NCI-H345 treated with DMSO at 0.1 percent for 48 hours (cell line): Measurements from ENCODE around the gene MYOF.
"Not testable (repeated sequence)": the region's sequence is repeated elsewhere in the genome, so short reads cannot be mapped to it uniquely, and the experiment has no call there.

Experiments used
- DNase-seq: peaks from one replicate; lab custom pipeline; 2025; ENCODE audit not compliant: unreplicated experiment; lab: John Stamatoyannopoulos, UW

MYOF gene

DNA sequence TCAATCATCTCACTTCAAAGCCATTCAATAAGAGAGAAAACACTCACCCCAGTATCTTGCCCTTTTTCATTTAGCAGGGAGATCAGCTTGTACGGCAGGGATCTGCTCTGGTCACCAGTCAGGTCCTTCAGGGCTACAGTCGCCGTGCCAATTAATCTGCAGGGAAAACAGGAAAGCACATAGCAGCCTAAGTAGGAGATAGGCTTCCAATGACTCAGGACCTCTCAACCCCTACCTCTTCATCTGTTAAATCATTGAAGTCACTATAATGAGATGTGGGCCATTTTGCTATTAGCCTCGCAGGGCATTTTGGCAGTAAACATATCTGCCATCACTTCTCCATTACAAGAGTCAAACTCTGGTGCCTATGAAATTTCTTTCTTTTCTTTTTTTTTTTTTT, 50.8 kb downstream of the MYOF start:
- no peak for DNase-seq

DNA sequence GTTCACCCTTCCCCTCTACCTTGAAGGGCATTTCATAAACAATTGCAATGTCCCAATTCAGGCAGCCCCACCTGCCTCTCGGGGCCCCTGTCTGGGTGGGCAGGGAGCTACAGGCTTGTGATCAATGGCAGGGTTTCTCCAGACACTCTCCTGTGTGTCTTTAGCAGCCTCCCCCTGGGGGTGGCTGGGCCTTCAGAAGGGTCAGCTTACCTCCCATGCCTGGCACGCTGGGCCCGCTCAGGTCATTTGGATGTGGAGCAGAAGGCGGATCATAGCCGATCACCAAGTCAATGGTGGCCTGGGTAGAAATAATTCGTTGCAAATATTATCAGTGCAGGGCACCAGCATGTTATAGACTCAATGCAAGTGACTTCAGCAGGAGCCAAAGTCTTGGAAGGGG, 56.3 kb downstream of the MYOF start:
- no peak for DNase-seq

DNA sequence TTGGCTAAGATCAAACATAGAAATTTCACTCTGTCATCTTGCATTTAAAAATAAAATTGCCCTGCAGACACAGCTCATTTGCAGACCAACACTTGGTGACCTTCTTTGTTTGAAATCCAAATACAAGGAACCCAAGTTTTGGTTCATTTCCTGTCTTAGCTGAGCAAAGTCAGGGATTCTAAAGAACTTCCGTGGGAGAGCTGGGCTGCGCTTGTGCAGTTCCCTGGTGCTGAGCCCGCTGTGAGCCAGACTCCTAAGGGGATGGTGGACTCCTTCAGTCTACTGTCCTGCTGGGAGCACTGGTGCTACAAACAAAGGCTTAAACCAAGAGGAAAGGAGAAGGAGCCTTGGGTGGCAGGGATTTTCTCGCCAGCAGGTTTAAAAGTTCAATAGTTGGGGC, 60.0 kb downstream of the MYOF start:
- no peak for DNase-seq

DNA sequence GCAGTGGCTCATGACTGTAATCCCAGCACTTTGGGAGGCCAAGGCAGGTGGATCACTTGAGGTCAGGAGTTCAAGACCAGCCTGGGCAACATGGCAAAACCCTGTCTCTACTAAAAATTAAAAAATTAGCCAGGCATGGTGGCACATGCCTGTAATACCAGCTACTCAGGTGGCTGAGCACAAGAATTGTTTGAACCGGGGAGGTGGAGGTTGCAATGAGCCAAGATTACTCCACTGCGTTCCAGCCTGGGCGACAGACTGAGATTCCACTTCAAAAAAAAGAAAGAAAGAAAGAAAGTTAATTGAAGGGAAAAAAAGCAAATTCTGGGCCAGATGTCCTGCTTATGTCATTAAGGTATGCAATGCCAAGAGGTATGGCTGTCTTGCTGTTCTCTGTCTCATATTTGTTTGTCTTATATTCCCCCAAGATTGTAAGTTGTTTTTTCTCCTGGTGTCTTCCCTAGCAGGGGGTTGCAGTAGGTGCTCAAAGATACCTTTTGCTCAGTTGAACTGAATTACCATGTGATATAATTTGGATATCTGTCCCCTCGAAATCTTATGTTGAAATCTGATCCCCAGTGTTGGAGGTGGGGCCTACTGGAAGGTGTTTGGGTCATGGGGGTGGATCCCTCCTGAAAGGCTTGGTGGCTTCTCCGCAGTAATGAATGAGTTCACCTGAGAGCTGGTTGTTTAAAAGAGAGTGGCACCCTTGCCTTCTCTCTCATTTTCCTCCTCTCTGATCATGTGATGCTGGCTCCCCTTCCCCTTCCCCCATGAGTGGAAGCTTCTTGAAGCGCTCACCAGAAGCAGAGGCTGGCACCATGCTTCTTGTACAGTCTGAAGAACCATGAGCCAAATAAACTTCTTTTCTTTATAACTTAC, 60.9 kb downstream of the MYOF start:
- DNase-seq, result no peak

DNA sequence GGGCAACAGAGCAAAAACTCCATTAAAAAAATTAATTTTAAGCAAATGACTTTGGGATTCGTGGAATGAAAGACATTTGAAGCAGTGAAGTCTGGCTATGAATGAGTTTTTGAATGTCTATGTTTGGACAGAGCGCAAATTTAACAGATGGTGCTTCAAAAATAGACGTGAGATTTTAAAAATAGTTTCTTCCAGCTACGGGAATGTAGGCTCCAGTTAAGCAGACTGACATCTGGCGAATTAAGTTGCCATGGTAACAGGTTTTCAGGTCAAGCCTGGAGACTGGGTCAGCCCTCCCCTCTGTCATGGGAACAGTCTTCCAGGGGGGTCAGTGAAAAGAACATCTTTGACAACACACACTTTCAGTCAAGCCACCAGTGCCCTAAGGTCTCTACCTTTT, 62.0 kb downstream of the MYOF start:
- no peak for DNase-seq

DNA sequence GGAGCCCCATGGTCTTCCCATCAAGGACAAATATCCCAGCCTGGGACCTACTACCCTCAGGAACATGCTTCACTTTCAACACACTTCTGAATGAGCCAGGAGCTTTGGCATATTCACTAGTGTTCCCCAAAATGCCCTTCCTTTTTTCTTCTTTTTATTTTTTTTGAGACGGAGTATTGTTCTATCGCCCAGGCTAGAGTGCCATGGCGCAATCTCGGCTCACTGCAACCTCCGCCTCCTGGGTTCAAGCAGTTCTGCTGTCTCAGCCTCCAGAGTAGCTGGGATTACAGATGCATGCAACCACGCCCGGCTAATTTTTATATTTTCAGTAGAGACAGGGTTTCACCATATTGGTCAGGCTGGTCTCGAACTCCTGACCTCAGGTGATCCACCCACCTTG, 63.1 kb downstream of the MYOF start:
- DNase-seq, result not testable (repeated sequence)

DNA sequence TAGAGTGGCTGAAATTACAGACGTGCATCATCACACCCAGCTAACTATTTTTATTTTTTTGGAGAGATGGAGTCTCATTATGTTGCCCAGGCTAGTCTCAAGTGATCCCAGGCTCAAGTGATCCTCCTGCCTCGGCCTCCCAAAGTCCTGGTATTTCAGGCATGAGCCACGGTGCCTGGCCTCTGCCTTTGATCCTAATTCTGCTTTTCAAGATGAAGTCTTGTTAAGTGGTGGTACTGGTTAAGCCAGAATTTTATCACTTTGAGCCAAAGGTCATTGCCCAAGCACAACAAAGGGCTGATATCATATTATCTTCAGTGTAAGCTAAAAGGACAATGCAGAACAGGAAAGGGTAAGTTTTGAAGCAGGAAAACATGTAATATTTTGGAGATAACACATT, 64.2 kb downstream of the MYOF start:
- DNase-seq, result no peak

DNA sequence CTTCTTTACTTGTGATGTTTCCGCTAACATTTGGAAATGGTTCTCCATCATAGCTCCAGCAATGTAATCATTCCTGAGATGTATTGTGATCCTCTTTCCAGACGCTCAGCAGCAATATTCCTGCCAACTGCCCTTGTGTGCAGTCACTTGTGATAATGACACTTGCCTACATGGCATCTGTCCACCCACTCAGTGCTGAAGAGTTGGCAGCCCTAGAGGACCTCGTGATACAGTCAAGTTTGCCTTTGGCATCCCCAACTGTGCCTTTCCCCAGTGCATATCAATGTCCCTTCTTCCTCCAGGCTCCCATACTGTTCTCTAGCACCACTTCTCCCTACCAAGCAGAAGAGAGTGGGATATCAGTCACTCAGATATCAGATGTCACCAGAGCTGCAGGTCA, 64.9 kb downstream of the MYOF start:
- DNase-seq, result no peak

DNA sequence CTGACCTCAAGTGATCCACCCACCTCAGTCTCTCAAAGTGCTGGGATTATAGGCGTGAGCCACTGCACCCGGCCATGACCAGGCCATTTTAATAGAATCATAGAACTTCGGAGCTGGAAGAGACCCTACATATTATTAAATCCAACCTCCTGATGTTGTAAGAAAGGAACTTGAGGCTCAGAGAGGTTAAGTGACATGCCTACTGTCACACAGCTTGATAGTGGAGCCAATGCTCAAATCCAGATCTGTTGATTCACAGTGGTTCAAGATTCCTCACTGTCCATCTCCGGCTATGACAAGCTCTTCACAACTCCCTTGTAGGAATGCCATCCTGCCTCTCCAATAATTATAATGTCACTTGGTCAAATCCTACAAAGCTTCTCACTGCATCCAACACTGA, 65.3 kb downstream of the MYOF start:
- DNase-seq, result no peak

DNA sequence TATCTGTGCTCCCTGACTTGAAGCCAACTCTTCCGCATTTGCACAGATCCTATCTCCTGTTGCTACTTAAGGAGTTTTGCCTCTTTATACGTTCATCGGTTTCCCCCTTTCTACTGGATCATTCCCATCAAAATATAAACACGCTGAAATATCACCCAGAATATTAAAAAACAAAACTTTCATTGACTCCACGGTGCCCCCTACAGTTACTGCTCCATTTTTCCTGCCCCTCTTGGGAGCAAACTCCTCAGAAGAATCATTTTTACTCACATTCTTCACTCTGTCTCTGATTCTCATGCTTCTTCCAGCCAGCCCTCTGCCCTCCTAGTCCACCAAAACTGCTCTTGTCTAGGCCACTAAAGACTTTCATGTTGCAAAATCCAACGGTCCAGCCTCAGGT, 66.4 kb downstream of the MYOF start:
- DNase-seq, result no peak

DNA sequence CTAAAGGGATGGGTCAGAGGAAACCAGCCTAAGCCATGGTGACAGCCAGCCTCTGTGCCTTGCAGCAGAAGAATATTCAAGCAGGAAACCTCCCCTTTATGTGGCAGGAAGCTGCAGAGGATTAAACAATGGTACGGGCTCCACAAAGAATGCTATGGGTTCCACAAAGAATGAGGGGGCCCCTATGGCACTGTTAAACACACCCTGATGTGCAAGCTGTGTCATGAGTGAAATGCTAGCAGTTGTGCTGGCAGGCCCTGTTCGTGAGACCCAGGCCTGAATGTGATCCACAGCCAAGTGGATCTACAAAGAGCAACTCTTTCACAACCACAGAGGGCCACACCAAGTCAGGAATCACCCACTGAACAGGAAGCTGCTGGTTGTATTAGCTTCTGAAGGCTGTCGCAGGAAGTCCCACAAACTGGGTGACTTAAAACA, 68.9 kb downstream of the MYOF start:
- no peak for DNase-seq

DNA sequence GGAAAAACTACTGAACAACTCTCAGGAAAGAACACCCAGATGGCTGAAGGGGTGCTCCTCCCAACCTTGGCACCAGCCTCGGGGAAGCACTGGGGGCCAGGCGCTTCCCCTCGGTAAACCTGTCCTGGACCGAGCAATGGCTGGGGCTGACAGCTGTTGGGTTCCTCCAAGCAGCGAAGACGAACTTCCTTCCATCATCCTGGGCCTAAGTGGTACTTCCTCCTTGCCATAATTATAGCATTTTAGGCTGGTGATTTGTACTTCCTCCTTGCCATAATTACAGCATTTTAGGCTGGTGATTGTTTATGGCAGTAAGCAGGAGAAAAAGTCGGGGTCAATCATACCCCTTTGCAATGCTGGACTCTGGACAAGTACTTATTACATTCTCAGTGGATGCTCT, 69.3 kb downstream of the MYOF start:
- DNase-seq, result no peak

DNA sequence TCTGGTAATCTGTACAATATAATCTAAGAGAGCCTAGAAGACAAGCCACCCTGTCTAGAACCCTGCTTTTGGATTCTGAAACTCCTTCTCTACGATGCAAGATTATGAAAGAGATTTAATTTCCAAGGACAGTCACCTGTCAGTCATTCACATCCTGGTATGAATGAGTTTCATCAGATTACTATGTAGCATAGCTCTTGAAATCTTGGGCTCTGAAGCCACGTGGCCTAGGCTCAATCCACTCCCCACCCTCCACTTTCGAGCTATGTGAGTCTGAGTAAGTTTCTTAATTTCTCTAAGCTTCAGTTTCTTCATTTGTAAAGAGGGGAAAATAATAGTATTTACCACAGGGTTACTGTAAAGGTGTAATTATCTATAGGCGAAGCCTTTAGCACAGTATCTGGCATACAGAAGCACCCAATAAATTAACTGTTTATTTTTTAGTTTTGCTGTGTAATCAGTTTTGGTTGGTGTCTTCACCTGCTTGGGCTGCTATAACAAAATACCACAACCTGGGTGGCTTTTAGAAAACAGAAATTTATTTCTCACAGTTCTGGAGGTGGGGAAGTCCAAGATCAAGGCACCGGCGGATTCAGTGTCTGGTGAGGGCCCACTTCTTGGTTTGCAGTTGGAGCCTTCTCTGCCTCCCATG, 71.3 kb downstream of the MYOF start:
- no peak for DNase-seq

DNA sequence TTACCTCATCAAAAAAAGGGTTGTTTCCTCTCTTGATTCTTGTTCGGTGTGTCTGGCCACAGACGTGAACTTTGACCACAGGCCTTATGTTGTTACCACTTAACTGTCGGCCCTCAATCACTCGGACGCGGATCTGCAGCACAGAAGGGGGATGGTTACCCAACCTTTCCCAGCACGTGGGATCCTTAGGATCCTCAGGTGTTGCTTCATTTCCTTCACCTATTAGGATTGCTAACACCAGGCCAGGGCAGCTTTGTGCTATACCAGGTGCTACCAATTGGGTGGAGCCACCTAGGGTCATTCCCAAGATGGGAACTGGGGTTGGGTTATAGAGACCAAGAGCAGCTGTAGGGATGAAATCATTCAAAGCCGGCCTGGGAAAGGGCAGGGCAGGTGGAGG, 73.4 kb downstream of the MYOF start:
- DNase-seq, result no peak

DNA sequence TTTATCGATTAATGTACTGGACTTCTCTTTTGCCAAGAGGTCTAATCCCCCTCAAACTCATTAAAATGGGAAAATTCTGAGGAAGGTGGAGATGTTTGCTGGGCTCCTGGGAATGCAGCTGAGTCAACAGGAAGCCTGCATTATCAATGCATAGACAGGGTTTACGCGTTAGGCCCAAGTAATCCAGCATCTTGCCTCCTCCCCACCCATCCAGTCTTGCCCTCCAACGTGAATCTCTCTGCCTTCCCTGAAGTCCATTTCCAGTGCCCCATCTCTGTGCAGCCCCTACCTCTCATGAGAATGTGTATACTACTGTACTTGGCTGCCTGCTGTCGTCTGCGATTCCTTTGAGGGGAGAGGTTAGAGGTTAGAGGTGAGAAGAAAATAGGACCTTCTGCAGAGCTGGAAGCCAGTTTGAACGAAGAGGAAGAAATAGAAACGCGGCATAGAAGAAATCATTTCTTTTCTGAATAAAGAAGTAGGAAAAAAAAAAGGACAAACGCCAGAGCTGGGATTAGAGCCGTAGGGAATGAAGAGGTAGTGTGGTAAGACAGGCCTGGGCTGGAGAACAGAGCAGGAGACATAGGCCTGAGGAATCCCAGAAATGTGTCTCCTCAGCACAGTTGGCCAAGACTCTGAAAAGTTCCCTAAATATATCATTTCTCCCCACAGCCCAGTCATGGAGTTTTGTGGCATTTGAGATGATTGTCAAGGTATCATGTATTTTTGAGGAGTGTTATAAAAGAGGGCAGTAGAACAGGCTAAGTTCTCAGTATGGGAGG, 75.6 kb downstream of the MYOF start:
- DNase-seq, result no peak

DNA sequence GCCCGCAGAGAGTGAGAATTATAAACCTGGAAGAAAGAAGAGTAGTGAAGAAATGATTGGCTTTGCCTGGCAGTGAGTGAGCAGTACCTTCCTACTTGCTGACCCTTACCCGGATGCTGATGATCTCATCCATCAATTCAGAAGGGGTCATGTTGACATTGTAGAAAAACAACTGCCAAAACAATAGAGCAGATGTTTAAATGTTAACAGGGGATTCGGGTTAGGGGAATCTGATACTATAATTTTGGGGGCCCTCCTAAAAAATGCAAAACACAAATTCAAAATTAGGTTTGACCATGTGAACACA, 78.1 kb downstream of the MYOF start:
- DNase-seq, result no peak

DNA sequence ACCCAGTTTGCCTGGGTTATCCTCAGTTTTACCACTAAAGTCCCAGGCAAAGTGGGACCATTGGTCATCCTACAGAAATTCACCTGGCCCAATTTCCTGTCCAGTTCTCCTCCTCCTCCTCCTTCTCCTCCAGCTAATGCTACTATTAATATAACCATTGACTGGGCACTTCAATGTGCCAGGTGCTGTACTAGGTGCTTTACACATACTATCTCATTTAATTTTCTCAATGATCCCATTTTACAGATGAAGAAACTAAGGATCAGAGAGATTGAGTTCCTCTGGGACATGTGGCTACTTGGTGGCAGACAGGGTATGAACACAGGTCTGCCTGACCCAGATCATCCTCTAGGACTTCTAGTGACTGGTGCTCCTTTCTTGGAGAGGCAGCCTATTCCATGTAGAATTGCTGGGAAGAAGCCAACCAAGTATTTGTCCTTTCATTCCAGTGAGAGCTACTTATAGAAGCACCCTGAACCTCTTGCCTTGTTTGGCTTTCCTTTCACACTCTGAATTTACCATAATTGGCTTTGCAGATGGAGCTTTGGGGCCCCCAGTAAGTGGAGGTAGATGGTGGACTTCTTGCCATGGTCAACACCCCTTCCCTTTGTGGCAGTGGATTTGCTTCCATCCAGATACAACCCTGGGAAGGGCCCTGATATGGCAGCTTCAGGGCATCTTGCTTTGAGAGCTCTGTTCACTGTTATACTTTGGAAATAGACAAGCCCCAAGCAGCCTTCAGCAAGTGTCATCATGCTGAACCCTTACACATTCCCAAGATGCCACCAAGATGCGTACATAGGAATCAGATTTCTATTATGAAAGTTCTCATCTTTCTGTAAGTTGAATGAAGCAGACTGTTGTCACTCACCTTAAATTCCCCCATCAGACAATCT, 78.7 kb downstream of the MYOF start:
- DNase-seq, result no peak

DNA sequence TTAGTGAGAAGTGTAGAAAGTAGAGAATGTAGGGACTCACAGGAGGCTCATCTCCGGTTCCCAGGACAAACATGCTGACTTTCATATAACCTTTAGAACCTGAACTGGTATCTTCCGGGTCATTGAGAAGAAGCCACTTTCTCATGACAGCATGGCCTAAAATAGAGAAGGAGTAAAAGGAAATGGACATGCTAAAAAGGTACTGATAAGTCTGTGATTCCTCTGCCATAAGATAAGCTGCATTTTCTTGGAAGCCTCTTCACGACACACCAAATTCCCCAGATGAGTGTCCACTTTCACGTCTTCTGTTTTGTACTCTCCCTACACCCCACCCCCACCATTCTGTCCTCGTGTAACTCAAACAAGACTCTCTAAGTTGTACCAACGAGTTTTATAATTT, 79.9 kb downstream of the MYOF start:
- no peak for DNase-seq

DNA sequence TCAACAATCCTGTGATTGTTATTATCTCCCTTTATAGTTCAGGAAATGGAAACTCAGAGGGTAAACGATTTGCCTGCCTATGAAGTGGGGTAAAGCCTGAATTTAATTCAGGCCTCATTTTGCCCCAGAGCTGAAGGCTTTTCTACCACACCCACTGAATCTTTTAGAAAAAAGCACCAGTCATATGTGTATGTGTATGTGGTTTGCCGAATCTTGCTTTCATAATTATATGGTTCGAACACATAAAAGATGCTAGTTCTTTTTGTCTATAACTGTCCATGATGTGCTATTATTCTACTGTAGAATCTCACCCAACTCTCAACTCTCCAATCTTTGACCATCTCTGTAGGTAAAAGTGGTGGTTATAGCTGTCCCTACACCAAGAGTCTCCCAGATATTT, 83.6 kb downstream of the MYOF start:
- no peak for DNase-seq

DNA sequence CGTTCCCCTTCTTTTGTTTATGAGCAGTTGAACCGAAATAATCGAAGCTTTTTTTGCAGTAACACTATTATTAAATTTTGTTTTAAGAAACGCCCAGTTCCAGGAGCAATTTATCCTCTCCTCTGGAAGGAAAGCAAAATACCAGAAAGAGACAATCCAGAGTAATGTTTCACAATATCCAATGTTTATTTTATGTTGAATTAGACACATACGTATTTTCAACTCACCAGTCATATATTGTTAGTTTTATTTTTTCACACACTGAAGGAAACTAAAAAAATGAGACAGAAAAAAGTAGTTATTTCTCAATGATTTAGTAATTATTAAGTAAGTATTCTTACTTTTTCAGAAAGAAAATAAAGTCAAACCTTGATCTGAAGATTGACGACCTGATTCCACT, 85.1 kb downstream of the MYOF start:
- no peak for DNase-seq

DNA sequence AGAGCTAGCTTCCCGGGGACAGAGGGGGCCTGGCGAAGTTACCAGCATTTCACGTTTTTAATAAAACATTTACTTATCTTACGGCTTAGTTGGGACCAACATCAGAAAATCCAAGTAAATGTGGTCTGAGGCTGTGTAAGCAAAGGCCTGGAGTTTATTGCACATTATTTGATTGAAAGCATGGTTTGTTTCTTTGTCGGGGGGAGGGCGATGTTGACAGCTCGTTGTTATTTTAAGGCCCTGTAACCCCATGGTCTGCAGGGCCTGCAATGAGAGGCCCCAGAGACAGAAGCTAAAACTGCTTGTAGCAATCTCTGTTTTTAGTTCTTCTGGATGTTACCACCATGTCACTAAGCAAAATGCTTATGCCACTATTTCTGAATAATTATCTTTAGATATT, 88.9 kb downstream of the MYOF start:
- no peak for DNase-seq
